Lower leg skin (tissue), 4 donors: ENCODE measurements around the gene NR1H4. TPM values are rescaled to one million over a fixed set of nuclear protein-coding genes. Genes with fewer than 3 reads are reported as not detected.
"Not testable (repeated sequence)": the region's sequence is repeated elsewhere in the genome, so short reads cannot be mapped to it uniquely, and the experiment has no call there.

Experiments
- DNase-seq, 2 donors: peaks; one replicate each; pipeline ENCODE4 v3.0.0-alpha.2; 2019; ENCODE audit warnings: low spot score in 2 of 2
- H3K4me3 ChIP-seq: fragments of 200-600 bp; sonication (generic); 2 replicates; pipeline ENCODE4 v1.5.1; 2017; ENCODE audit warnings: mild to moderate bottlenecking, low read depth; ENCODE audit not compliant: poor library complexity, severe bottlenecking
- CTCF ChIP-seq, 3 donors: fragments of 450-650 bp; IDR thresholded peaks; one replicate each; pipeline ENCODE4 v1.5.1; 2016; ENCODE audit warnings: antibody characterized with exemption in 3 of 3, mild to moderate bottlenecking in 3 of 3, moderate library complexity in 2 of 3
- POLR2A ChIP-seq, 2 donors: fragments of 450-650 bp; IDR thresholded peaks; one replicate each; pipeline ENCODE4 v1.6.1; 2016 to 2017; ENCODE audit warnings: antibody characterized with exemption in 2 of 2, mild to moderate bottlenecking in 1 of 2, moderate library complexity in 1 of 2
- WGBS, 2 donors: methylation state at CpG; one replicate each; pipeline ENCODE4 v1.1.5; 2018; 5-methylcytosine and 5-hydroxymethylcytosine counted together
- intact Hi-C: fragments of 100-400 bp; cut with DNase I; formaldehyde crosslinking; loops from one replicate; pipeline ENCODE4 v1.15.0; 2023; ENCODE audit warnings: low total_unique reads
- total RNA-seq, 4 donors: library from RNA; depleted of rRNA; stranded (reverse); fragments of >200 nt; gene quantifications; one replicate each; pipeline ENCODE4 v1.1.0, GENCODE V29; 2016

NR1H4 gene
- total RNA-seq, 4 donors from 2014 or later, result not detected

DNA sequence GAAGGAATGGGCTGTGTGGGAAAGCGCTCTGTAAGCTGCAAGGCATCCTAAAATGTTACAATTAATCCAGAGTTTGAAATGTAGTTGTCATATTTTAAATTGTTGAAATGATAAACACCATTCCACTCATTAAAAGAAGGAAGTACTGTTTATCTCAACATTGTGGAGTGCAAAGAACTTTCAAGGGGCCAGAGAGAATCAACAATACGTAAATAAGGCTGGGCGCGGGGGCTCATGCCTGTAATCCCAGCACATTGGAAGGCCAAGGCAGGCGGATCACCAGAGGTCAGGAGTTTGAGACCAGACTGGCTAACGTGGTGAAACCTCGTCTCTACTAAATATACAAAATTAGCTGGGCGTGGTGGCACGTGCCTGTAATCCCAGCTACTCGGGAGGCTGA is 24.5 kb downstream of the NR1H4 start:
- no peak overlapping the region for H3K4me3 ChIP-seq
- intact Hi-C loops, result no loop called here
- no peak for DNase-seq
- 89 to 94% methylated on average over 10 of the region's 10 CpGs for WGBS, 2 donors
- TF ChIP-seq CTCF (IDR thresholded peaks at IDR 0.05), result no peak
- no peak for TF ChIP-seq POLR2A (IDR thresholded peaks at IDR 0.05)

- intact Hi-C loops, result no loop called here
- TF ChIP-seq POLR2A (IDR thresholded peaks at IDR 0.05), result no peak
- DNase-seq, result no peak
- 37 to 44% methylated on average over 1 of the region's 1 CpG for WGBS, 2 donors
- no peak overlapping the region for H3K4me3 ChIP-seq
Measured at GRCh38 chr12:100499416-100499815, 25.8 kb downstream of the NR1H4 start.

DNA sequence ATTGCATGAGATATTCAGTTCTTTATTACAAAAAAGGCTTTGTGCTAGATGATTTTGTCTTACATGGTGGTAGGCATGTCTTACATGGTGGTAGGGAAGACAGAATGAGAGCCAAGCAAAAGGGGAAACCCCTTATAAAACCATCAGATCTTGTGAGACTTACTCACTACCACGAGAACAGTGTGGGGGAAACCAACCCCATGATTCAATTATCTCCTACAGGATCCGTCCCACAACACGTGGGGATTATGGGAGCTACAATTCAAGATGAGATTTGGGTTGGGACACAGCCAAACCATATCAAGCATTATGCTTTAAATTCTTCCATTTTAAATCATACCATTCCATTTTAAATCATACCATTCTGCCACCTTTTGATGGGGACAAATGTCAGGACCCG is 29.1 kb downstream of the NR1H4 start:
- intact Hi-C loops, DNase-seq, H3K4me3 ChIP-seq: not testable (repeated sequence)
- 79 to 81% methylated on average over 4 of the region's 4 CpGs for WGBS, 2 donors

- intact Hi-C loops, result no loop called here
- H3K4me3 ChIP-seq, result no peak overlapping the region
- no peak for DNase-seq
- no peak for TF ChIP-seq CTCF (IDR thresholded peaks at IDR 0.05)
- TF ChIP-seq POLR2A (IDR thresholded peaks at IDR 0.05), result no peak
- WGBS, 2 donors, result 90 to 91% methylated on average over 6 of the region's 6 CpGs
Measured at GRCh38 chr12:100503228-100503628, 29.6 kb downstream of the NR1H4 start.

GRCh38 chr12:100504804-100505203 is 31.1 kb downstream of the NR1H4 start:
- intact Hi-C loops, result no loop called here
- H3K4me3 ChIP-seq, result no peak overlapping the region
- TF ChIP-seq POLR2A (IDR thresholded peaks at IDR 0.05), result no peak
- no peak for TF ChIP-seq CTCF (IDR thresholded peaks at IDR 0.05)
- no peak for DNase-seq
- WGBS, 2 donors, result 67 to 81% methylated on average over 1 of the region's 1 CpG

DNA sequence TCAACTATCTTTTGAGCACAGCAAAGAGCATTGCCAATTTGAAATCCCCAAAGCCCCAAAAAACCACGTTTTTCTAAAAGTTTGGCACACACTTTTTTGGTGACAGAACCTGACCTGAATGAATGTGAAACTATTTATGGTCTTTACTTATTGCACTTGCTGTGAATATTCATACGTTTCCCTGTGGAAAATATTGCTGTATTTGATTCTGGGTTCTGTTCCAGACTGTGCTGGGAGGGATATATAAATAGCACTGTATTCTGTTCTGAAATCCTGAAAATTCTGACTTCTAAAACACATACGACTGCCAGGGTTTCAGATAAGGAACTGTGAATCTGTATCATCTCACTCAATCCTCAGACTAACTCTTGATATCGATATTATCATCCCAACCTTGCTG is 35.1 kb downstream of the NR1H4 start:
- WGBS, 2 donors, result 54 to 59% methylated on average over 4 of the region's 4 CpGs
- no peak for DNase-seq
- TF ChIP-seq POLR2A (IDR thresholded peaks at IDR 0.05) (no peak), CTCF (IDR thresholded peaks at IDR 0.05) (no peak)
- intact Hi-C loops, result no loop called here
- H3K4me3 ChIP-seq, result no peak overlapping the region

DNA sequence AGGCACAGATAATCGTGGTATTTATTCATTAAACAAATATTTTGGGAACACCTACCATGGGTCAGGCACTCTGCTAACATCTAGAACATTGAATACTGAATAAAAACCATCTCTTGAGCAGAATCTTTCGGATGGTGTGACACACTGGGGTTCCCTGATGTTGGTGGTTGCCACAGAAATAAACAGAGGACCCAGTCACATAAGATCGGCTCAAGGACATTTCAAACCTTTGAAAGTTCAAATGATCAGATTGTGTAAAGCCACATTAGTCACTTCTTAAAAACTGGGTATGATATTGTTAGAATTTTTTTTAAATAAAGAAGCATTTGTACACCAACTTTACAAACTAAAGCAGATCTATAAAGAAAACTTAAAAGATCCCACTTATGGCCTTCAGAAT is 39.0 kb downstream of the NR1H4 start:
- no peak for DNase-seq
- 80 to 83% methylated on average over 3 of the region's 3 CpGs for WGBS, 2 donors
- intact Hi-C loops, result no loop called here
- TF ChIP-seq POLR2A (IDR thresholded peaks at IDR 0.05) (no peak), CTCF (IDR thresholded peaks at IDR 0.05) (no peak)
- H3K4me3 ChIP-seq, result no peak overlapping the region
